Measurements from ENCODE around the gene PRM2.

Gene PRM2

GRCh38 chr16:11254913-11255736 lies 21.2 kb downstream of the PRM2 start:
- TF ChIP-seq CSDC2 (CRISPR knock-in tag; IDR thresholded peaks at IDR 0.05): no peak
- TF ChIP-seq ESRRG (CRISPR knock-in tag; IDR thresholded peaks at IDR 0.05): no peak
- no peak for TF ChIP-seq PATZ1 (CRISPR knock-in tag; IDR thresholded peaks at IDR 0.05; ENCODE audit: borderline replicate concordance)
- no peak for TF ChIP-seq RARB (CRISPR knock-in tag; IDR thresholded peaks at IDR 0.05)
- no peak for ATAC-seq

- no peak for TF ChIP-seq SNAI2 (CRISPR knock-in tag; IDR thresholded peaks at IDR 0.05)
- TF ChIP-seq ZNF70 (CRISPR knock-in tag; IDR thresholded peaks at IDR 0.05): no peak
- no peak for TF ChIP-seq TSHZ2 (CRISPR knock-in tag; IDR thresholded peaks at IDR 0.05)
- TF ChIP-seq ZNF565 (CRISPR knock-in tag; conservative IDR thresholded peaks at IDR 0.05; ENCODE audit: low read depth): no peak
- TF ChIP-seq TOX (CRISPR knock-in tag; IDR thresholded peaks at IDR 0.05; ENCODE audit: borderline replicate concordance): no peak
- TF ChIP-seq BACH2 (CRISPR knock-in tag; IDR thresholded peaks at IDR 0.05; ENCODE audit: borderline replicate concordance): no peak
- TF ChIP-seq ZFP3 (CRISPR knock-in tag; IDR thresholded peaks at IDR 0.05): no peak
- TF ChIP-seq ISL1 (CRISPR knock-in tag; IDR thresholded peaks at IDR 0.05): no peak
- no peak for TF ChIP-seq ARNTL (CRISPR knock-in tag; IDR thresholded peaks at IDR 0.05; ENCODE audit: borderline replicate concordance, low read depth)
- TF ChIP-seq ZC3H10 (CRISPR knock-in tag; IDR thresholded peaks at IDR 0.05): no peak
- no peak for TF ChIP-seq PPARA (CRISPR knock-in tag; IDR thresholded peaks at IDR 0.05; ENCODE audit: borderline replicate concordance)
- no peak for TF ChIP-seq RARB (CRISPR knock-in tag; IDR thresholded peaks at IDR 0.05)
- TF ChIP-seq ZFP30 (CRISPR knock-in tag; IDR thresholded peaks at IDR 0.05): no peak
- TF ChIP-seq POU6F1 (CRISPR knock-in tag; IDR thresholded peaks at IDR 0.05; ENCODE audit: borderline replicate concordance, low read depth): no peak
- TF ChIP-seq GLIS3 (CRISPR knock-in tag; IDR thresholded peaks at IDR 0.05): no peak
- TF ChIP-seq CSDC2 (CRISPR knock-in tag; IDR thresholded peaks at IDR 0.05): no peak
- TF ChIP-seq ZNF8 (CRISPR knock-in tag; IDR thresholded peaks at IDR 0.05): no peak
- TF ChIP-seq OSR1 (CRISPR knock-in tag; IDR thresholded peaks at IDR 0.05): no peak
- no peak for TF ChIP-seq TCF4 (CRISPR knock-in tag; IDR thresholded peaks at IDR 0.05; ENCODE audit: borderline replicate concordance)
- no peak for TF ChIP-seq PATZ1 (CRISPR knock-in tag; IDR thresholded peaks at IDR 0.05; ENCODE audit: borderline replicate concordance)
- no peak for ATAC-seq
Observed at GRCh38 chr16:11253995-11254912, 22.0 kb downstream of the PRM2 start.

All from SK-N-SH treated with all-trans-retinoic acid at 6 μM for 48 hours (cell line).